Measurements from ENCODE around the gene DIDO1. TPM values are rescaled to one million over a fixed set of nuclear protein-coding genes. Genes with fewer than 3 reads are reported as not detected.
A peak's percentile ranks its signal among the peaks of the same experiment; 100 is the strongest.

DIDO1 gene
- total RNA-seq, 2 experiments from 2014 or later = 65.1 to 70.6 TPM

DNA sequence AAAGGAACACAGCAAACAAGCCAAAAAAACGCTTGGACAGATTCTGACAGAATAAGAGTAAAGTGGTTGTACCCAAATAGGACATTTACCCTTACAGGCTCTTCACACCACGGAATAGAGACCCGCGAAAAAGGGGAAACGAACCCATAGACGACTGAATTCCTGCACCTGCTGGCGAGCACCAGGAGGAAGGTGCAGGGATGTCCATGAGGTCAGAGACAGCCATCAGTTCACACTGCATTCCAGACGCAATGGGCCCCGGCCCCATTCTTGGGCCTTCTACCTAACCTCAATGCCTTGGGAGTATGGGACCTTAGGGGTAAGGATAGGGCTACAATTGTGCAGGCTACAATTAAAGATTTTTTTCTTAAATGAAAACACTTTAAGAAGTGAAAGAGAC, 5.2 kb upstream of the DIDO1 start:
- DNase-seq (ENCODE audit: low spot score) = no peak
- Histone ChIP-seq H3K27ac (ENCODE audit: low read depth, low read length, poor library complexity, severe bottlenecking) (peak overlapping the region; percentile 1), H3K4me2 (ENCODE audit: low read length) (0 out of 2 replicates have a peak overlapping the region, but pooled peaks have one; percentile 9), H3K9me2 (ENCODE audit: insufficient read depth, low read length) (no peaks in the 10 kb centered on the region), H4K20me1 (ENCODE audit: insufficient read depth, low read length) (0 out of 2 replicates have a peak, but pooled peaks cover 14% of the 10 kb centered on the region), H3K4me3 (ENCODE audit: low read depth, low read length, poor library complexity, severe bottlenecking) (no peak overlapping the region), H3K79me2 (ENCODE audit: insufficient read depth, low read depth, low read length) (peaks cover 98% of the 10 kb centered on the region), H3K36me3 (ENCODE audit: insufficient read depth, low read length) (peaks cover 69% of the 10 kb centered on the region), H3K9me3 (ENCODE audit: low read length) (no peaks in the 10 kb centered on the region), H2AFZ (ENCODE audit: low read length) (no peak overlapping the region), H3K4me1 (ENCODE audit: insufficient read depth, low read length, poor library complexity, severe bottlenecking) (peaks cover 90% of the 10 kb centered on the region)
- ChIA-PET CTCF (ENCODE audit: unreplicated experiment) (no interaction called here), POLR2A (no interaction called here)
- TF ChIP-seq, protein P1, sequence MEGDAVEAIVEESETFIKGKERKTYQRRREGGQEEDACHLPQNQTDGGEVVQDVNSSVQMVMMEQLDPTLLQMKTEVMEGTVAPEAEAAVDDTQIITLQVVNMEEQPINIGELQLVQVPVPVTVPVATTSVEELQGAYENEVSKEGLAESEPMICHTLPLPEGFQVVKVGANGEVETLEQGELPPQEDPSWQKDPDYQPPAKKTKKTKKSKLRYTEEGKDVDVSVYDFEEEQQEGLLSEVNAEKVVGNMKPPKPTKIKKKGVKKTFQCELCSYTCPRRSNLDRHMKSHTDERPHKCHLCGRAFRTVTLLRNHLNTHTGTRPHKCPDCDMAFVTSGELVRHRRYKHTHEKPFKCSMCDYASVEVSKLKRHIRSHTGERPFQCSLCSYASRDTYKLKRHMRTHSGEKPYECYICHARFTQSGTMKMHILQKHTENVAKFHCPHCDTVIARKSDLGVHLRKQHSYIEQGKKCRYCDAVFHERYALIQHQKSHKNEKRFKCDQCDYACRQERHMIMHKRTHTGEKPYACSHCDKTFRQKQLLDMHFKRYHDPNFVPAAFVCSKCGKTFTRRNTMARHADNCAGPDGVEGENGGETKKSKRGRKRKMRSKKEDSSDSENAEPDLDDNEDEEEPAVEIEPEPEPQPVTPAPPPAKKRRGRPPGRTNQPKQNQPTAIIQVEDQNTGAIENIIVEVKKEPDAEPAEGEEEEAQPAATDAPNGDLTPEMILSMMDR (conservative IDR thresholded peaks at IDR 0.05; ENCODE audit: low read length) = no peak
- no peak for TF ChIP-seq EZH2phosphoT487 (IDR thresholded peaks at IDR 0.05; ENCODE audit: borderline replicate concordance, low read depth, low read length)
- BruUV-seq (replicated peaks) = no TSS peak
- intact Hi-C loops (cut with micrococcal nuclease; ENCODE audit: unreplicated experiment) = no loop called here

DNA sequence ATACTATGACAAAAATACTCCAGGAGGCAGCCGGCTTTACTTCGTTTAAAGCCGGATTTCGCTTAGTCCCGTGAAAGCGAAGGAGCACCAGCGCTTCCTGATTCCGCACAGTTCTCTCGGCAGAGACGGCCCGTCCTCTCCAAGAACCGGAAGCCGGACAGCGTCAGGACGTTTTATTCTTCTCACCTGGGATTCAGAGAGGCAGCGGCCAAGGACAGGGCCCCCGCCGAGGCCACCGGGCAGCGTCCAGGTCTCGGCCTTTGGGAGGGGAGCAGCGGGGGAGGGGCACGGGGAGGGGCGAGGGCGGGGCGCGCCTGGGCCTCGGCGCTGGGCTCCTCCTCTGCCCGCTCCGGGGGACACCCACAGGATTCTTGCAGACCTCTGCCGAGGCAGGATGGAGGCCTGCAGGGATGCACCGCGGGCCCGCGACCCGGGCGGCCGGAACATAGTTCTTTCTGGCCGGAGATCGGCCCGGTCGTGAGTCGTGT, 2.8 kb upstream of the DIDO1 start:
- Histone ChIP-seq H3K9me2 (ENCODE audit: insufficient read depth, low read length) (no peaks in the 10 kb centered on the region), H3K4me2 (ENCODE audit: low read length) (peak overlapping the region; percentile 98), H3K9me3 (ENCODE audit: low read length) (no peaks in the 10 kb centered on the region), H2AFZ (ENCODE audit: low read length) (no peak overlapping the region), H3K79me2 (ENCODE audit: insufficient read depth, low read depth, low read length) (peaks cover 92% of the 10 kb centered on the region), H3K27ac (ENCODE audit: low read depth, low read length, poor library complexity, severe bottlenecking) (peak overlapping the region; percentile 30), H4K20me1 (ENCODE audit: insufficient read depth, low read length) (peaks cover 28% of the 10 kb centered on the region), H3K4me3 (ENCODE audit: low read depth, low read length, poor library complexity, severe bottlenecking) (peak overlapping the region; percentile 58), H3K36me3 (ENCODE audit: insufficient read depth, low read length) (peaks cover 54% of the 10 kb centered on the region), H3K4me1 (ENCODE audit: insufficient read depth, low read length, poor library complexity, severe bottlenecking) (peaks cover 80% of the 10 kb centered on the region)
- intact Hi-C loops (cut with micrococcal nuclease; ENCODE audit: unreplicated experiment) = no loop called here
- no peak for TF ChIP-seq EZH2phosphoT487 (IDR thresholded peaks at IDR 0.05; ENCODE audit: borderline replicate concordance, low read depth, low read length)
- TF ChIP-seq, protein P1 (conservative IDR thresholded peaks at IDR 0.05; ENCODE audit: low read length) = no peak
- BruUV-seq (replicated peaks) = no TSS peak
- no peak for DNase-seq (ENCODE audit: low spot score)
- CTCF ChIA-PET (ENCODE audit: unreplicated experiment) = no interaction called here
- POLR2A ChIA-PET = no interaction called here

DNA sequence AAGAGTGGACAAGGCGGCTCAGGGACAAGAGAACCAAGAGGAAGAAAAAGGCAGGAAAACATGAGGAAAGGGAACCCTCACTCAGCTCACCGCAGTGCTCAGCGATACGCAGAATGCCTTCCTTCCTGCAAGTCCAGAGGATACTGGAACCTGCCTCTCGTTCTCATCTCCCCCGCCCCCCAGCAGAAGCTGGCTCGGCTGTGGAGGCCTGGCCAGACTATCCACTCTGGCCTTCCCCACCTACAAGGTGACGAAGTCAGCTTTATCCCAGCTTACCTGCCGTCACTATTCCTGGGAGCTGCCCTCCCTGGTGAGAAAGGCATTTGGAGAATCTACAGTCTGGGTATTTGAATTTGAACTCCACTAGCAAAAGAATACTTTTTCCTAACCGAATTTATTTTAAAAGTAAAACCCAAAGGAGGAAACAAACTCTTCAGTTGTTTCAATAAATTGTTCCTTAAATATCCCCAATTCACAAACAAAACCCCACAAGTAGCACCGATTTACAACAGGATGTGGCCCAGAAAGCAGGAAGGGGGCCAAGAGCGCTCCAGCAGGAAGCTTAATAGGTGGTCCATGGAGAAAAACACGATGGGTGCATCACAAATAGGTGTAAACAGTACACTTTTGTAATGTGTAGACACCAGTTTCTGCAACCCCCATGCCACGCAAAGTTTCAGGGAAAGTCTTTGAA, 2.1 kb upstream of the DIDO1 start:
- intact Hi-C loops (cut with micrococcal nuclease; ENCODE audit: unreplicated experiment) = no loop called here
- DNase-seq (ENCODE audit: low spot score) = no peak
- H3K9me3 ChIP-seq (ENCODE audit: low read length) = no peaks in the 10 kb centered on the region
- BruUV-seq (replicated peaks) = no TSS peak
- H3K9me2 ChIP-seq (ENCODE audit: insufficient read depth, low read length) = no peaks in the 10 kb centered on the region
- peak overlapping the region; percentile 98 for H3K4me2 ChIP-seq (ENCODE audit: low read length)
- peak overlapping the region; percentile 58 for H3K4me3 ChIP-seq (ENCODE audit: low read depth, low read length, poor library complexity, severe bottlenecking)
- ChIA-PET POLR2A (interaction anchor here (0.7 kb wide), 1 partner anchor 9 kb away, joined by 3 read pairs; no protein-coding TSS in a partner anchor), CTCF (ENCODE audit: unreplicated experiment) (no interaction called here)
- H2AFZ ChIP-seq (ENCODE audit: low read length) = no peak overlapping the region
- peaks cover 32% of the 10 kb centered on the region for H4K20me1 ChIP-seq (ENCODE audit: insufficient read depth, low read length)
- peaks cover 92% of the 10 kb centered on the region for H3K79me2 ChIP-seq (ENCODE audit: insufficient read depth, low read depth, low read length)
- H3K27ac ChIP-seq (ENCODE audit: low read depth, low read length, poor library complexity, severe bottlenecking) = peak overlapping the region; percentile 30
- H3K36me3 ChIP-seq (ENCODE audit: insufficient read depth, low read length) = peaks cover 47% of the 10 kb centered on the region
- TF ChIP-seq, protein P1 (conservative IDR thresholded peaks at IDR 0.05; ENCODE audit: low read length) = no peak
- TF ChIP-seq EZH2phosphoT487 (IDR thresholded peaks at IDR 0.05; ENCODE audit: borderline replicate concordance, low read depth, low read length) = no peak
- peaks cover 80% of the 10 kb centered on the region for H3K4me1 ChIP-seq (ENCODE audit: insufficient read depth, low read length, poor library complexity, severe bottlenecking)
